Esophagus squamous epithelium (tissue), 5 donors: ENCODE results near the gene CD96. TPM values are rescaled to one million over a fixed set of nuclear protein-coding genes. Genes with fewer than 3 reads are reported as not detected.
"Not testable (repeated sequence)": the region's sequence is repeated elsewhere in the genome, so short reads cannot be mapped to it uniquely, and the experiment has no call there.

Experiments
- DNase-seq: peaks from one replicate; lab custom pipeline; 2025; lab: John Stamatoyannopoulos, UW
- H3K27ac ChIP-seq, 4 donors: fragments of 200-600 bp; sonication (generic); one replicate each; pipeline ENCODE4 v1.5.1; 2016 to 2019; ENCODE audit warnings: mild to moderate bottlenecking in 1 of 4
- H3K27me3 ChIP-seq, 4 donors: fragments of 200-600 bp; sonication (generic); 1 replicate in 3 of 4; 2 replicates in 1 of 4; pipeline versions ENCODE4 v1.5.1 to v1.6.0; 2017 to 2021; ENCODE audit warnings: antibody characterized with exemption in 1 of 4
- H3K36me3 ChIP-seq, 3 donors: fragments of 200-600 bp; sonication (generic); one replicate each; pipeline ENCODE4 v1.5.1; 2016 to 2019
- H3K4me1 ChIP-seq, 3 donors: fragments of 200-600 bp; sonication (generic); one replicate each; pipeline ENCODE4 v1.5.1; 2017 to 2019
- H3K4me3 ChIP-seq, 4 donors: fragments of 200-600 bp; sonication (generic); 1 replicate in 3 of 4; 2 replicates in 1 of 4; pipeline ENCODE4 v1.5.1; 2016 to 2019; ENCODE audit warnings: mild to moderate bottlenecking in 2 of 4, moderate library complexity in 1 of 4
- H3K9me3 ChIP-seq, 3 donors: fragments of 200-600 bp; sonication (generic); one replicate each; pipeline ENCODE4 v1.5.1; 2016 to 2019
- POLR2A ChIP-seq, 4 donors: fragments of 450-650 bp; IDR thresholded peaks; one replicate each; pipeline ENCODE4 v1.6.1; 2017; ENCODE audit warnings: antibody characterized with exemption in 4 of 4, mild to moderate bottlenecking in 4 of 4, moderate library complexity in 3 of 4
- WGBS, 2 donors: methylation state at CpG; one replicate each; pipeline ENCODE4 v1.1.5; 2018; 5-methylcytosine and 5-hydroxymethylcytosine counted together
- intact Hi-C: fragments of 100-400 bp; cut with DNase I; formaldehyde crosslinking; loops from one replicate; pipeline ENCODE4 v1.15.0; 2022
- total RNA-seq, 4 donors: library from RNA; depleted of rRNA; stranded (reverse); fragments of >200 nt; gene quantifications; one replicate each; pipeline ENCODE4 v1.1.0, GENCODE V29; 2016
- TF ChIP-seq, protein P1 (sequence below), 6 experiments: fragments of 450-650 bp in 4 of 6; fragments of 200-600 bp in 2 of 6; sonication (generic) in 2 of 6; IDR thresholded peaks; one replicate each; pipeline ENCODE4 v1.5.1; 2016 to 2019; ENCODE audit warnings: antibody characterized with exemption in 6 of 6, mild to moderate bottlenecking in 4 of 6, moderate library complexity in 4 of 6
- donor health status: DM: yes; HTN: yes; CAD: no.

The CD96 gene
- total RNA-seq, 4 donors from 2014 or later = 2.4 to 6.9 (median 2.9) TPM

DNA sequence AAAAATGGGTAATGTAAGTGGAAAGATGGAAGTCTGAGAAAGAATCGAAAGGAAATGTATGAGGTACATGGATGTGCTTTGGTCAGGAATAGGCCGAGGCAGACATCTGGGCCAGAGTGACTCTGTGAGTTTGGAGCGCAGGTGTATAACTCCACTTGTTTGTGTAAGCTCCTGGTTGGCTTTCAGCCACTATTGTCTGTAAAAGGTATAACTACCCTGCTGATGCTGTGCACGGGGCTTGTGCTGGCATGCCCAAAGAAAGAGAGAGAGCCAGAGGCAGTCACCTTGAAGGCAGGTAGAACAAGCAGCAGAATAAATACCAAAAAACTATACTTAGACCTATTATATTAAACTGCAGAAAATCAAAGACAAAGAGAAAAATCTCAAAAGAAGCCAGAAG is 32.7 kb upstream of the CD96 start:
- H3K36me3 ChIP-seq = no peaks in the 10 kb centered on the region
- H3K27me3 ChIP-seq = no peaks in the 10 kb centered on the region
- no peaks in the 10 kb centered on the region for H3K4me1 ChIP-seq
- DNase-seq = no peak
- intact Hi-C loops = no loop called here
- no peak overlapping the region for H3K27ac ChIP-seq
- whole genome bisulfite sequencing, 2 donors = 59 to 82% methylated on average over 4 of the region's 4 CpGs
- no peaks in the 10 kb centered on the region for H3K9me3 ChIP-seq
- TF ChIP-seq POLR2A (IDR thresholded peaks at IDR 0.05) = no peak
- TF ChIP-seq, protein P1, sequence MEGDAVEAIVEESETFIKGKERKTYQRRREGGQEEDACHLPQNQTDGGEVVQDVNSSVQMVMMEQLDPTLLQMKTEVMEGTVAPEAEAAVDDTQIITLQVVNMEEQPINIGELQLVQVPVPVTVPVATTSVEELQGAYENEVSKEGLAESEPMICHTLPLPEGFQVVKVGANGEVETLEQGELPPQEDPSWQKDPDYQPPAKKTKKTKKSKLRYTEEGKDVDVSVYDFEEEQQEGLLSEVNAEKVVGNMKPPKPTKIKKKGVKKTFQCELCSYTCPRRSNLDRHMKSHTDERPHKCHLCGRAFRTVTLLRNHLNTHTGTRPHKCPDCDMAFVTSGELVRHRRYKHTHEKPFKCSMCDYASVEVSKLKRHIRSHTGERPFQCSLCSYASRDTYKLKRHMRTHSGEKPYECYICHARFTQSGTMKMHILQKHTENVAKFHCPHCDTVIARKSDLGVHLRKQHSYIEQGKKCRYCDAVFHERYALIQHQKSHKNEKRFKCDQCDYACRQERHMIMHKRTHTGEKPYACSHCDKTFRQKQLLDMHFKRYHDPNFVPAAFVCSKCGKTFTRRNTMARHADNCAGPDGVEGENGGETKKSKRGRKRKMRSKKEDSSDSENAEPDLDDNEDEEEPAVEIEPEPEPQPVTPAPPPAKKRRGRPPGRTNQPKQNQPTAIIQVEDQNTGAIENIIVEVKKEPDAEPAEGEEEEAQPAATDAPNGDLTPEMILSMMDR (IDR thresholded peaks at IDR 0.05) = no peak
- no peak overlapping the region for H3K4me3 ChIP-seq

DNA sequence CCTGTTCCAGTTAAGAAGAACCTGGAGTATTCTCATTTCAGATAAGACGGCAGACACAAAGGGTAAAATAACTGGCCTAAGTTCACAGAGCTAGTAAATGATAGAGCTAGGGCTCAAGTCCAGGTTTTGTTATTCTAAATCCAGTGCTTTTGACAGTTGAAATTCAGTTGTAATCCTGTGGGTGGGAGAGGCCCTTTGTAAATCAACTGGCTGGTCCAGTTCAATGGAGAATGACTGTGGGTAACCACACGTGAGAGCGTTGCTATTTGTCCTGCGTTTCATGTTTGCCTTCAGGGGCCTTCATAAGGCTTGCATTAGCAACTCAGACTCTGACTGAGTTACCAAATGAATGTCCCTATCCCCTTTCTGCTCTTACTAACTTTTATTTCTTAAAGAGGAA is 24.2 kb upstream of the CD96 start:
- H3K27me3 ChIP-seq = peaks cover 0 to 9% (median 0%) of the 10 kb centered on the region in 4 donors
- TF ChIP-seq, protein P1 (IDR thresholded peaks at IDR 0.05) = no peak
- no peak for TF ChIP-seq POLR2A (IDR thresholded peaks at IDR 0.05)
- no peaks in the 10 kb centered on the region for H3K36me3 ChIP-seq
- H3K27ac ChIP-seq = no peak overlapping the region
- no peaks in the 10 kb centered on the region for H3K9me3 ChIP-seq
- no peaks in the 10 kb centered on the region for H3K4me1 ChIP-seq
- WGBS, 2 donors = 30 to 48% methylated on average over 4 of the region's 4 CpGs
- DNase-seq = no peak
- intact Hi-C loops = no loop called here
- no peak overlapping the region for H3K4me3 ChIP-seq

DNA sequence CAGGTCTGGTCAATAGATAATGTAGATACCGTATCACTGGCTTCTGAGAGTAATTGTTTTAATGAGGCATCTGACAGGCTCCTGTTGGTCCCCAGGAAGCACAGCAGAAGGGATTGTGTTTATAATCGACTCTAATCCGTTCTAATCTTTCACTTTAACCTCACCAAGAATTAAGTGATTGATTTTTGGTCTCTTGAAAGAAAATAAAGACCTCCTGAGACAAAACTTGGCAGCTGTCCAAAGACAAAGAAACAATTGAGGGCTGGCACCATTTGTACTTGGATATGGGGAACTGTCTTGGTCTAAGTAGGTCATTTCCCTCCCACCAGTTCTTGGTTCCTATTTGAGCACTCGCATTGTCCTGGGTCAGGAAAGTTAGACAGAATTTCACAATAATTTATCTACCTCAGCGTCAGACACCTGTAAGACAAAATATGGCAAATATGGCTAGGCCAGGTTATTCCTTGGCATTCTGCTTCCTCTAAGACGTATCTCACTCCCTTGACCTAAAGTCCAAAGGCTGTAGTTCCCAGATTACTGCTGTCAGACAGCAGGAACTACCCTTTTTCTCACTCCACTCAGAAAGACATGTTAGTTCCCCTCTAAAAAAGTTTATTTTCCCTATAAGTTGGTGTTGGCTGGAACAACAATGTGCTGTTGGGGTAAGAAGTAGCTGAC is 22.7 kb upstream of the CD96 start:
- Histone ChIP-seq H3K27ac (no peak overlapping the region), H3K4me3 (no peak overlapping the region), H3K36me3 (no peaks in the 10 kb centered on the region), H3K27me3 (peaks cover 0 to 9% (median 0%) of the 10 kb centered on the region in 4 donors), H3K4me1 (no peaks in the 10 kb centered on the region), H3K9me3 (no peaks in the 10 kb centered on the region)
- WGBS, 2 donors = 58 to 64% methylated on average over 6 of the region's 6 CpGs
- intact Hi-C loops = no loop called here
- TF ChIP-seq, protein P1 (IDR thresholded peaks at IDR 0.05) = no peak
- TF ChIP-seq POLR2A (IDR thresholded peaks at IDR 0.05) = no peak
- no peak for DNase-seq

DNA sequence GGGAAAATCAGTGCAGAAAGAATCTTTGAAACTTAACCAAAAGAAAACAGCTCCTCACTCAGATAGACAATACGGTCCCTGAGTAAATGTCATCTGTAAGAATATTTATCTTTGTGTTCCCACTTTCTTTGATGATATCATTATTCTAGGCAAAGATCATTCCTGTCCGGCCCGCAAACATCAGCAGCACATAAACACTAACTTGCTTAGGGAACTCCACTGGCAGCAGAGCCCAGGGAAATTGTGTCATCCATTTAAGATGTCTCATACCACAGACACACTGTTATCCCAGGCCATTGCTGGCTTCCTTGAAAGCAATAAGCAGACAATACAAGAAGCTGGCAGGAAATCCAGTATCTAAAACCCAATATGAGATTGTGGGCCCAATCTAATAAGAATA is 20.1 kb upstream of the CD96 start:
- H3K9me3 ChIP-seq = no peaks in the 10 kb centered on the region
- intact Hi-C loops = no loop called here
- peaks cover 0 to 9% (median 0%) of the 10 kb centered on the region in 4 donors for H3K27me3 ChIP-seq
- no peak for TF ChIP-seq POLR2A (IDR thresholded peaks at IDR 0.05)
- WGBS, 2 donors = 65 to 66% methylated on average over 3 of the region's 3 CpGs
- H3K27ac ChIP-seq = no peak overlapping the region
- DNase-seq = no peak
- H3K4me3 ChIP-seq = no peak overlapping the region
- no peaks in the 10 kb centered on the region for H3K4me1 ChIP-seq
- H3K36me3 ChIP-seq = no peaks in the 10 kb centered on the region

DNA sequence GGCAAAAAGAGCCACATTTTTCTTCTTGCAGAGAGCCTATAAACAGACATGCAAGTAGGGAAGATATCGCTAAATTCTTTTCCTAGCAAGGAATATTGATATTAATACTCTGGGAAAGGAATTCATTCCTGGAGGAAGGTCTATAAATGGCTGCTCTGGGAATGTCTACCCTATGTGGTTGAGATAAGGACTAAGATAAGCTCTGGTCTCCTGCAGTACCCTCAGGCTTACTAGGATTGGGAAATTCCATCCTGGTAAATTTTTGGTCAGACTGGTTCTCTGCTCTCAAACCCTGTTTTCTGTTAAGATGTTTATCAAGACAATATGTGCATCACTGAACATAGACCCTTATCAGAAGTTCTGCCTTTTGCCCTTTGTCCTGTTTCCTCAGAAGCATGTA is 17.5 kb upstream of the CD96 start:
- H3K9me3 ChIP-seq, DNase-seq, H3K27ac ChIP-seq, intact Hi-C loops, H3K27me3 ChIP-seq, H3K4me1 ChIP-seq, H3K4me3 ChIP-seq, H3K36me3 ChIP-seq: not testable (repeated sequence)
- 88 to 100% methylated on average over 1 of the region's 1 CpG for WGBS, 2 donors

DNA sequence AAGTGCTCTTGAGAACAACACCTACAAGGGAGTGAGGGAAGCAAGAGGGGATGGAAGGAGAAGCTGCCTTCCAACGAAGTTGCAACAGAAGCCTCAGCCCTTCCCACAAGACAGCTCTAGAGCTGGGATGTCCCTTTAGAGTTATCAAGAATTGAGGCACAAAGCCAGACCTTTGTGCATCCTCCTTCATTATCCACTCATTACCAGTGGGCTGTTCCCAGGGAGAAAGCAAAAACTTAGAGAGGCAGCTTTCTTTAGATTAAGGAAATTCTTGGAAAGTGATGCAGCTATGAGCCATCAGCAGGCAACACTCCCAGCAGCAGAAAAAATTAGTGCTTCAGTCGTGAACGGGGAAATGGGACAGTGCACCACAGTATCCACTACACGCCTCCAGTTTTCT is 10.6 kb upstream of the CD96 start:
- no peaks in the 10 kb centered on the region for H3K27me3 ChIP-seq
- H3K9me3 ChIP-seq = no peaks in the 10 kb centered on the region
- TF ChIP-seq, protein P1 (IDR thresholded peaks at IDR 0.05) = no peak
- no peak for TF ChIP-seq POLR2A (IDR thresholded peaks at IDR 0.05)
- H3K4me1 ChIP-seq = no peaks in the 10 kb centered on the region
- H3K27ac ChIP-seq = no peak overlapping the region
- no peak for DNase-seq
- no peaks in the 10 kb centered on the region for H3K36me3 ChIP-seq
- H3K4me3 ChIP-seq = no peak overlapping the region
- 65 to 66% methylated on average over 4 of the region's 4 CpGs for WGBS, 2 donors
- intact Hi-C loops = no loop called here
